WTC11 (cell line): ENCODE results near the gene CLTRN. TPM values are rescaled to one million over a fixed set of nuclear protein-coding genes. Genes with fewer than 3 reads are reported as not detected.

ENCODE experiments used
- ATAC-seq: fragments of 200-7000 bp; cut with Tn5 transposase; 2 replicates; pipeline ENCODE4 v1.10.0; 2021; ENCODE audit warnings: mild to moderate bottlenecking, moderate library complexity
- CTCF ChIA-PET: fragments of 300-600 bp; sonication (Branson Sonifier 250); formaldehyde crosslinking; loops from one replicate; lab custom pipeline; 2021; ENCODE audit warnings: antibody characterized with exemption; lab: Charles Lee
- POLR2A ChIA-PET: fragments of 350-600 bp; sonication (Branson Sonifier 250); formaldehyde crosslinking; loops from one replicate; lab custom pipeline; 2021; ENCODE audit warnings: antibody characterized with exemption; lab: Charles Lee
- DNase-seq: peaks from one replicate; pipeline ENCODE4 v3.0.0; 2021; ENCODE audit warnings: low spot score
- H3K27ac Mint-ChIP-seq: 2 replicates; pipeline ENCODE4 v1.8.0; 2021; ENCODE audit warnings: mixed read lengths
- H3K27me3 Mint-ChIP-seq: 2 replicates; pipeline ENCODE4 v1.8.0; 2021; ENCODE audit warnings: low read depth, mild to moderate bottlenecking, moderate library complexity, mixed read lengths
- H3K36me3 Mint-ChIP-seq: 2 replicates; pipeline ENCODE4 v1.8.0; 2021; ENCODE audit warnings: mixed read lengths
- H3K4me1 Mint-ChIP-seq: 2 replicates; pipeline ENCODE4 v1.8.0; 2022; ENCODE audit warnings: mixed read lengths
- H3K4me3 Mint-ChIP-seq: 2 replicates; pipeline ENCODE4 v1.8.0; 2021; ENCODE audit warnings: mild to moderate bottlenecking, moderate library complexity, mixed read lengths
- H3K9me3 Mint-ChIP-seq: 2 replicates; pipeline ENCODE4 v1.8.0; 2021; ENCODE audit warnings: mixed read lengths
- AFF4 ChIP-seq: sonication (generic); formaldehyde crosslinking; IDR thresholded peaks from 2 replicates; pipeline ENCODE4 v1.8.1; 2023; ENCODE audit warnings: mild to moderate bottlenecking, missing genetic modification reagents, borderline replicate concordance
- ATF1 ChIP-seq: sonication (generic); formaldehyde crosslinking; IDR thresholded peaks from 2 replicates; pipeline ENCODE4 v1.8.1; 2023; ENCODE audit warnings: mild to moderate bottlenecking, moderate library complexity, missing genetic modification reagents
- ATF3 ChIP-seq: sonication (generic); formaldehyde crosslinking; conservative IDR thresholded peaks from 2 replicates; pipeline ENCODE4 v1.8.1; 2022; ENCODE audit warnings: mild to moderate bottlenecking, missing genetic modification reagents
- CBFB ChIP-seq: sonication (generic); formaldehyde crosslinking; IDR thresholded peaks from 2 replicates; pipeline ENCODE4 v1.8.1; 2022; ENCODE audit warnings: mild to moderate bottlenecking, low read depth, missing genetic modification reagents
- FOXK1 ChIP-seq: sonication (generic); formaldehyde crosslinking; IDR thresholded peaks from 2 replicates; pipeline ENCODE4 v1.8.0; 2022; ENCODE audit warnings: mild to moderate bottlenecking, moderate library complexity, missing genetic modification reagents
- FOXP1 ChIP-seq: sonication (generic); formaldehyde crosslinking; IDR thresholded peaks from 2 replicates; pipeline ENCODE4 v1.8.0; 2022; ENCODE audit warnings: missing genetic modification reagents, mild to moderate bottlenecking, moderate library complexity, borderline replicate concordance
- HMGXB4 ChIP-seq: sonication (generic); formaldehyde crosslinking; IDR thresholded peaks from 2 replicates; pipeline ENCODE4 v1.8.1; 2023; ENCODE audit warnings: mild to moderate bottlenecking, moderate library complexity, missing genetic modification reagents
- IRF2 ChIP-seq: sonication (generic); formaldehyde crosslinking; IDR thresholded peaks from 2 replicates; pipeline ENCODE4 v1.8.0; 2022; ENCODE audit warnings: low read depth, missing genetic modification reagents, borderline replicate concordance
- OVOL2 ChIP-seq: fragments of 250-450 bp; sonication (Bioruptor Pico); IDR thresholded peaks from 2 replicates; pipeline ENCODE4 v1.9.0; 2021; ENCODE audit warnings: mild to moderate bottlenecking, borderline replicate concordance
- RELA ChIP-seq: sonication (generic); formaldehyde crosslinking; IDR thresholded peaks from 2 replicates; pipeline ENCODE4 v1.8.1; 2022; ENCODE audit warnings: missing genetic modification reagents, mild to moderate bottlenecking, borderline replicate concordance
- SOX15 ChIP-seq: fragments of 250-450 bp; sonication (Bioruptor Pico); IDR thresholded peaks from 2 replicates; pipeline ENCODE4 v1.9.0; 2021; ENCODE audit warnings: mild to moderate bottlenecking
- TCF7 ChIP-seq: sonication (generic); formaldehyde crosslinking; IDR thresholded peaks from 2 replicates; pipeline ENCODE4 v1.8.0; 2022; ENCODE audit warnings: mild to moderate bottlenecking, low read depth, missing genetic modification reagents, moderate library complexity
- TEAD4 ChIP-seq: sonication (generic); formaldehyde crosslinking; IDR thresholded peaks from 2 replicates; pipeline ENCODE4 v1.8.0; 2022; ENCODE audit warnings: mild to moderate bottlenecking, missing genetic modification reagents
- TP53 ChIP-seq: sonication (generic); formaldehyde crosslinking; IDR thresholded peaks from 2 replicates; pipeline ENCODE4 v1.8.1; 2023; ENCODE audit warnings: mild to moderate bottlenecking, missing genetic modification reagents
- ZNF263 ChIP-seq: sonication (generic); formaldehyde crosslinking; IDR thresholded peaks from 2 replicates; pipeline ENCODE4 v1.8.1; 2022; ENCODE audit warnings: low read depth, mild to moderate bottlenecking, moderate library complexity, missing genetic modification reagents
- ZNF317 ChIP-seq: sonication (generic); formaldehyde crosslinking; IDR thresholded peaks from 2 replicates; pipeline ENCODE4 v1.8.1; 2023; ENCODE audit warnings: low read depth, mild to moderate bottlenecking, moderate library complexity, missing genetic modification reagents, borderline replicate concordance
- ZNF423 ChIP-seq: fragments of 250-450 bp; sonication (Bioruptor Pico); IDR thresholded peaks from 2 replicates; pipeline ENCODE4 v2.1.2; 2022; ENCODE audit warnings: mild to moderate bottlenecking, moderate library complexity
- total RNA-seq: library from RNA; stranded (reverse); gene quantifications from 3 replicates; pipeline ENCODE4 v1.2.3, GENCODE V29; 2021
- TF ChIP-seq, protein P1 (sequence below): sonication (generic); formaldehyde crosslinking; conservative IDR thresholded peaks from 2 replicates; pipeline ENCODE4 v1.8.1; 2023; ENCODE audit warnings: mild to moderate bottlenecking, low read depth, missing genetic modification reagents, moderate library complexity
- TF ChIP-seq, protein P2 (sequence below): sonication (generic); formaldehyde crosslinking; IDR thresholded peaks from 2 replicates; pipeline ENCODE4 v1.8.1; 2022; ENCODE audit warnings: low read depth, missing genetic modification reagents, borderline replicate concordance

Gene CLTRN
- total RNA-seq, 1 experiment from 2014 or later = 1.4 TPM

GRCh38 chrX:15645266-15645665 lies 19.3 kb downstream of the CLTRN start (continued):
- TF ChIP-seq, protein P1, sequence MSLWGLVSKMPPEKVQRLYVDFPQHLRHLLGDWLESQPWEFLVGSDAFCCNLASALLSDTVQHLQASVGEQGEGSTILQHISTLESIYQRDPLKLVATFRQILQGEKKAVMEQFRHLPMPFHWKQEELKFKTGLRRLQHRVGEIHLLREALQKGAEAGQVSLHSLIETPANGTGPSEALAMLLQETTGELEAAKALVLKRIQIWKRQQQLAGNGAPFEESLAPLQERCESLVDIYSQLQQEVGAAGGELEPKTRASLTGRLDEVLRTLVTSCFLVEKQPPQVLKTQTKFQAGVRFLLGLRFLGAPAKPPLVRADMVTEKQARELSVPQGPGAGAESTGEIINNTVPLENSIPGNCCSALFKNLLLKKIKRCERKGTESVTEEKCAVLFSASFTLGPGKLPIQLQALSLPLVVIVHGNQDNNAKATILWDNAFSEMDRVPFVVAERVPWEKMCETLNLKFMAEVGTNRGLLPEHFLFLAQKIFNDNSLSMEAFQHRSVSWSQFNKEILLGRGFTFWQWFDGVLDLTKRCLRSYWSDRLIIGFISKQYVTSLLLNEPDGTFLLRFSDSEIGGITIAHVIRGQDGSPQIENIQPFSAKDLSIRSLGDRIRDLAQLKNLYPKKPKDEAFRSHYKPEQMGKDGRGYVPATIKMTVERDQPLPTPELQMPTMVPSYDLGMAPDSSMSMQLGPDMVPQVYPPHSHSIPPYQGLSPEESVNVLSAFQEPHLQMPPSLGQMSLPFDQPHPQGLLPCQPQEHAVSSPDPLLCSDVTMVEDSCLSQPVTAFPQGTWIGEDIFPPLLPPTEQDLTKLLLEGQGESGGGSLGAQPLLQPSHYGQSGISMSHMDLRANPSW (CRISPR knock-in tag) = no peak
- TF ChIP-seq OVOL2 (CRISPR knock-in tag) = no peak
- no peak for TF ChIP-seq CBFB
- TF ChIP-seq TP53 (CRISPR knock-in tag) = no peak
- TF ChIP-seq ATF1 = no peak
- no peak for TF ChIP-seq HMGXB4 (CRISPR knock-in tag)

DNA sequence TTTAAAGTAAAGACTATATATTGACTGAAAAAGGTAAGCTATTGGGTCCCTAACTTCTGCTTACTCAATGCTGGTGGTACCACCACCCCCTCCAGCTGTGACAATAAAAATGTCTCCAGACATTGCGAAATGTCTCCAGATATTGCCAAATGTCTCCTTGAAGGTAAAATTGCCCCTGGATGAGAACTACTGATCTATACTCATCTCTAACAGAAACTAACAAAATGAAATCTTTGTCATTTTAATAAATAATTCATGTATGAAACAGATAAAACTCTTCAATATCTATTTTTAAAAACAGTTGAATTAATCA lies 20.1 kb downstream of the CLTRN start:
- Mint-ChIP-seq H3K36me3 (no peaks in the 10 kb centered on the region), H3K9me3 (no peaks in the 10 kb centered on the region), H3K4me1 (peaks cover 4% of the 10 kb centered on the region), H3K4me3 (no peak overlapping the region), H3K27me3 (no peaks in the 10 kb centered on the region), H3K27ac (no peak overlapping the region)
- ATAC-seq (no peak), DNase-seq (no peak)
- TF ChIP-seq AFF4 = no peak
- no peak for TF ChIP-seq SOX15 (CRISPR knock-in tag)
- no peak for TF ChIP-seq ZNF423
- TF ChIP-seq RELA (CRISPR knock-in tag) = no peak
- TF ChIP-seq, protein P2, sequence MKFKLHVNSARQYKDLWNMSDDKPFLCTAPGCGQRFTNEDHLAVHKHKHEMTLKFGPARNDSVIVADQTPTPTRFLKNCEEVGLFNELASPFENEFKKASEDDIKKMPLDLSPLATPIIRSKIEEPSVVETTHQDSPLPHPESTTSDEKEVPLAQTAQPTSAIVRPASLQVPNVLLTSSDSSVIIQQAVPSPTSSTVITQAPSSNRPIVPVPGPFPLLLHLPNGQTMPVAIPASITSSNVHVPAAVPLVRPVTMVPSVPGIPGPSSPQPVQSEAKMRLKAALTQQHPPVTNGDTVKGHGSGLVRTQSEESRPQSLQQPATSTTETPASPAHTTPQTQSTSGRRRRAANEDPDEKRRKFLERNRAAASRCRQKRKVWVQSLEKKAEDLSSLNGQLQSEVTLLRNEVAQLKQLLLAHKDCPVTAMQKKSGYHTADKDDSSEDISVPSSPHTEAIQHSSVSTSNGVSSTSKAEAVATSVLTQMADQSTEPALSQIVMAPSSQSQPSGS (CRISPR knock-in tag) = no peak
- no peak for TF ChIP-seq TEAD4 (CRISPR knock-in tag)
- TF ChIP-seq ZNF263 (CRISPR knock-in tag) = no peak
- TF ChIP-seq TP53 (CRISPR knock-in tag) = no peak
- TF ChIP-seq FOXK1 (CRISPR knock-in tag) = no peak
- no peak for TF ChIP-seq FOXP1 (CRISPR knock-in tag)
- TF ChIP-seq TCF7 (CRISPR knock-in tag) = no peak
- TF ChIP-seq IRF2 (CRISPR knock-in tag) = no peak
- no peak for TF ChIP-seq ATF3 (CRISPR knock-in tag)
- no peak for TF ChIP-seq ZNF317 (CRISPR knock-in tag)
- ChIA-PET CTCF (no interaction called here), POLR2A (no interaction called here)
